Germinal center (tissue), 1 donor: ENCODE results near the gene MBD3L2B.

Source experiments
- DNase-seq: peaks from one replicate; pipeline ENCODE4 v3.0.0; 2012; ENCODE audit warnings: mixed read lengths, low spot score

The MBD3L2B gene

DNA sequence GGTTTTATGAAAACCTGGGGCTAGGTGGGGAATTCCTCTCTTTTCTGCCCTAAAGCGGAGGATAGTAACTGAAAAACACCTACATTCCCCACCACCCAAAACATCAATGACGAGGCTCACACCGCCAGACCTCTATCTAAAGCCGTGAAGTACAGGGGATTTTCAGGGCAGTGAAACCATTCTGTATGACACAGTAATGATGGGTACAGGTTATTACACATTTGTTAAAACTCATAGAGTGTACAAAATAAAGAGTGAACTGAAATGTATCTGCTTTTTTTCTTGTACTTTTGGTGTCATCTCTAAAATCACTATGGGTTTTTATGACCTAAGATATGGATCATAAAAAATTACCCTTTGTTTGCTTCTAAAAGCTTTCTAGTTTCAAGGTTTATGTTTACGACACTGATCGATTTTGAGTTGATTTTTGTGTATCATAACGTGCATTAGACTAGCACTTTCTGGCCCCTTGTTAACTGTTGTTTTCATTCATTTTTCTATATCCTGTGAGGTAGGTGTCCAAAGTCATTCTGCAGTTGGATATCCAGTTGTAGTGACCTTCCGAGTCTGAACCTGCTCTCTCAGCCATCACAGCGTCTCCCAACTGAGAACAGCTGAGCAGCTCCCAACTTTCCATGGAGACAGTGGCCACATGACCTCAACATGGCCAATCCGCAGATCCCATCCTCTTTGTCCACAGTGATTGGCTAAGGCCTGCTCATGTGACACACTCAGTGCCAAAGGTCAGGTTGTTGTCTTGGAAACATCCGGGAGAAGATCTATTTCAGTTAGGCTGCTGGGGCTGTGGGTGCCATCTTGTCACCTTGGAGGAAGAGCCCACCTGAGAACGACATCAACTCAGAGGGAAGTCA lies 10.3 kb downstream of the MBD3L2B start:
- no peak for DNase-seq

DNA sequence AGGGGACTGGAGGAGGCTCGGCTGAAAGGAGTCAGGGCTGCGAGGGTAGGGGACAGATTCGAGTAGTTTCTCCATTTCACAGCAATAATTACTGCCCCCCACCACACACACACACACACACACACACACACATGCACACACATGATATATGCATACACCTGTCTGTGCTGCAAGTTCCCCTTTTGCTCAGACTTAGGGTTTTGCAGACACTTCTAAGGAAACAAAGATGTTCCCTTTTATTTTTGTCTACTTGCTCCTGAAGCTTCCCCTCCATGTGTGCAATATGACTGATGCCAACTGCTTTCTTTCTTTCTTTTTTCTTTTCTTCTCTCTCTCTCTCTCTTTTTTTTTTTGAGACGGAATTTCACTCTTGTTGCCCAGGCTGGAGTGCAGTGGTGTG lies 13.4 kb downstream of the MBD3L2B start:
- DNase-seq, result no peak

DNA sequence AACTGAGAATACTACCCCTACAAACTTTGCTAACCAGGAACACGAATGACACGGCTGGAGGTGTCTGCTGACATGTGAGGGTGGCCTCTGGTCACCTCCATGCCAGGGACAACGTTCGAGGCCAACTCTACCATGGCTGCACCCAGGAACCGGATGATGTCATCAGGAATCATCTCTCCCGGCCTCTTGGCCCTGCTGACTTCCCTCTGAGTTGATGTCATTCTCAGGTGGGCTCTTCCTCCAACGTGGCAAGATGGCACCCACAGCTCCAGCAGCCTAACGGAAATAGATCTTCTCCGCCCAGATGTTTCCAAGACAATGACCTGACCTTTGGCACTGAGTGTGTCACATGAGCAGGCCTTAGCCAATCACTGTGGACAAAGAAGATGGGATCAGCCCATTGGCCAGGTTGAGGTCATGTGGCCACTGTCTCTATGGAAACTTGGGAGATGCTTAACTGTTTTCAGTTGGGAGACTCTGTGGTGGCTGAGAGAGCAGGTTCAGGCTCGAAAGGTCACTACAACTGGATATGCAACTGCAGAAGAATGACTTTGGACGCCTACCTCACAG lies 15.0 kb downstream of the MBD3L2B start:
- no peak for DNase-seq

DNA sequence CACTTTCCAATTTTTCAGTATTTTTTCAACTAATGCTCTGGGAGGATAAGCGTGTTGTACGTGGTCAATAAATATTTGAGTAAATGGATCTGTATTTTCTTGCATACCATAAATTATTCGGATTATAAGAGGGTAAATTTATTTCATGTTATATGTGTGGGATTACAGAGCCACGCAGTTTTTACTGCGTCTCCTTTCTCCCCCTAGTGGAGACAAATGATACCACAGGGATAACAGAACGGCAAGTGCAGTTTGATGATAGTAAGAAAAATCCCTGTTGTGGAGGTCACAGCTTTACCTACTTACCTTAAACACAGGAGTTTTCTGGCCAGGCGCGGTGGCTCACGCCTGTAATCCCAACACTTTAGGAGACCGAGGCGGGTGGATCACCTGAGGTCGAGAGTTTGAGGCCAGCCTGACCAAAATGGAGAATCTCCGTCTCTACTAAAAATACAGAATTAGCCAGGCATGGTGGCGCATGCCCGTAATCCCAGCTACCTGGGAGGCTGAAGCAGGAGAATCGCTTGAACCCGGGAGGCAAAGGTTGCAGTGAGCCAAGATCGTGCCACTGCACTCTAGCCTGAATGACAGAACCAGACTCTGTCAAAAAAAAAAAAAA lies 16.8 kb downstream of the MBD3L2B start:
- DNase-seq, result no peak

DNA sequence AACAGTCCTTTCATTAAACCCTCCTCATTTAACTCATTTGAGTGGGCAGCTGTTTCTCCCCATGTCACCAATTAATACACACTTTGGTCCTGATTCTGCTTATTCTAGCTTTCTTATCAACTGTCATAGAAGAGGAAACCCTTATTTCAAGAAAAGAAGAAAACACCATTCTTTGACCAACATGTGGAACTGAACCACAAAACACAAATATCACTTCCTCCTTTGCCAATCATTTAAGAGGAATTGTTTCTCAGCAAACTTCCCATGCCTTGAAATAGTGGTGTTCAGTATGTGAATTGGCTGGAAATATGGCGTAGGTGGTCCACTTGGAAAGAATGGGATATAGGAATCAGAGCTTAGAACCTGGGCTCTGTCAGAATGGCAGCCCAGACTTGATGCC lies 20.4 kb downstream of the MBD3L2B start:
- no peak for DNase-seq

DNA sequence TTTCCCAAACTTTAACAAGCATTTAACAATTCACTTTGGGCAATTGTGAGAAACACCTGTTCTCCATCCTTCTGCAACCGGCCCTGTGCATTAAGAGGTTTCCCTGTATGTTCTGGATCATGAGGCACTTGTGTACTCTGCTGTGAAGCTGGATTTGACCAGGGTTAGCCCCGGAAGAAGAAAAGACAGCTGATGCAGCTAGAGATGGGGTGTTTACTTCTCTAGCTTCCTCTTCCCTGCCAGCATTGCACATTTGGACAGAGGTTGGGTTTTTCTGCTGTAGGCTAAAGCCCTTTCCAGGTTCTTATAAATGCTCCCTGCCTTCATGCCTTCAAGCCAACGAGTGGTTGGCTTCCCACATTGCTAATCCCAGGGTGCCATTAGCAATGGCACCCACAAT lies 20.9 kb downstream of the MBD3L2B start:
- DNase-seq, result no peak

DNA sequence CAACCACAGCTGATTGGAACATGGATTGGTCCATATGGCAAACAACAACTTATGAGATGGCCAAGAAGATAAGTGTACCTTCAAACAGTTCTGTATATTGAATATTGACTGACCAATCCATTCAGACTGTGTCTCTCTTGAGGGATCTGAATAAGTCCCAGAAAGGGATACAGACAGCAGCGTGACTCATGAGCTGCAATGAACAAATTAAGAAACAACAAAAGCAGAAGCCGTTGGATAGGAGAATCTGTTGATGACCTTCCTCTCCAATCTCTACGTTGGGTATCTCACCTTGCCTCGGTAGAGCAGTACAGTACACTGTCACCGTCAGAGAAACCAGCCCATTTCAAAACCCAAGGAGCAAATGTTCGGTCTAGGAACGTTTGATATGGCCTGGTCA lies 21.3 kb downstream of the MBD3L2B start:
- no peak for DNase-seq

DNA sequence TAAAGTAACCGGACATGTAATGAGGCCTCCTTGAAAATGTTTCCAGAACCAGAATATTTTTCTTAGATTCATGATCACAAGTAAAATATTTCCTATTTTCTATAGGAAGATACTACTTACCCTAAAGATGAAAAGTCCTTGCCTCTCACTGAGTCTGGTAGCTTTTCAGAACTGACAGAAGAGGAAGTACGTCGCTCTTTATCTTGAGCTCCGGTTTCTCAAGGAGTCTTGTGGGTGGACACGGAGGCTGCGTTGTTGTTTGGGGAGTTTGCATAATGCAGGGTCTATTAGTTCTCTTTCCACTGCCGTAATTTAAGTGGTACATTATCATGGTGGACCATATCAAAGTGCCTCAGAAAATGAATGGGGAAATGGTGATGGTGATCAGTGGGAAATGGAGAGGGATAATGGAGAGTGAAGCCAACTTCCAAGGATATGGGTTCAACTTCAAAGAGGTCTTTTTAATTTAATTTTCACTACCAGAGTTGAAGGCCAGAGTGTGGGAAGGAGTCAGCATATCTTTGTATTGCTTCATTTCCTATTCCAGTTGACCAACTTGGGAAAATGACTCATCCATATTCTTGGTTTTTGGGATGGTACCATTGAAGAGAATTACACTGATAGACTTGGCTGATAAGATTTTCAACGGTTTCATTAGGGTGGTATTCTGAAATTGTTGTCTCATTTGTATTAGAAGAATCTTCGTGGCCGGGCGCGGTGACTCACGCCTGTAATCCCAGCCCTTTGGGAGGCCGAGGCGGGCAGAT lies 23.4 kb downstream of the MBD3L2B start:
- DNase-seq, result no peak

DNA sequence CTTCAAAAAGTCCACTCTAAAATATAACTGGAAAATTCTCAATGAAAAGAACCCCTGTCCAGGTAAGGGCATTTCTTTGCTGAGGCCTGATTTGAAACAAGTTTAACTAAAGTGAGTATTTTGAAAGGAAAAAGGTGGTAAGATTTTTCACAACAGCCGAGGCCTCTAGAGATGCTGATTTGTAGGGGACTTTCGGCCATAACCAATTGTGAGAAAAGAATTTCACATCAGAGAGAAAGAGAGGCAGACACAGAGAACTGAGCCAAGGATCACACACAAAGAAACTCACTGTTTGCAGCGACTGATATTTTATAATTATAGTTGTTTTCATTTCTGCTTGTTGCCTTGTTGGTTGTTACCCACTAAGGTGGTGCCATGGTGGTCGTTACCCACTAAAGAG lies 24.4 kb downstream of the MBD3L2B start:
- DNase-seq, result no peak

DNA sequence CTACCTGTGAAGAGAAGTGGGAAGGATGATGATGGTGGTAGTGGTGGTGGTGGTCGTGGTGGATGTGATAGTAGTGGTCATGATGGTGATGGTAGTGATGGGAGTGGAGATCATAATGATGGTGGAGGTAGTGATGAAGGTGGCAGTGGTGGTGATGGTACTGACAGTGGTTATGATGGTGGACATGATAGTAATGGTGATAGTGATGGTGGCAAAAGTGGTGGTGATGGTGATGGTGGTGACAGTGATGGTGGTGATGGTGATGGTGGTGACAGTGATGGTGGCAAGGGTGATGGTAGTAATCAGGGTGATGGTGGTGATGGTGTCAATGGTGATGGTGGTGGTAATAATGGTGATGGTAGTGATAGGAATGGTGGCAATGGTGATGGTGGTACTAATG lies 26.2 kb downstream of the MBD3L2B start:
- DNase-seq, result no peak

DNA sequence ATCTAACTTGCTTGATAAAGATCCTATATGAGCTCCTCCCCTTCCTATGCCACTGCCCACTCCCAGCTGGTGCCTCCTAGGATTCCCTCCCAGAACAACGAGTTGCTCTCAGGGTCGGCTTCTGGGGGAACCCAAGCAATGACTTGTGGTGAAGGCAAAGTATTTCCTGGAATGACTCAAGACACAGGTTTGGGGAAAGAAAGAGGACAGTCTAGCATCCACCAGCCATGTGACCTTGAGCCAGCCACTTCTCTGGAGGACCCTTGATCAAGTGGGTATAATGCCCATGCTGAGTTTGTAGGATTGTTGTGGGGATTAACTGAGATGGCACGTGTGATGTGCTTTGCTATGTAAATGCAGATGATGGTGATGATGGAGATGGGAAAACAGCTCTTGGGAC lies 33.0 kb downstream of the MBD3L2B start:
- no peak for DNase-seq

DNA sequence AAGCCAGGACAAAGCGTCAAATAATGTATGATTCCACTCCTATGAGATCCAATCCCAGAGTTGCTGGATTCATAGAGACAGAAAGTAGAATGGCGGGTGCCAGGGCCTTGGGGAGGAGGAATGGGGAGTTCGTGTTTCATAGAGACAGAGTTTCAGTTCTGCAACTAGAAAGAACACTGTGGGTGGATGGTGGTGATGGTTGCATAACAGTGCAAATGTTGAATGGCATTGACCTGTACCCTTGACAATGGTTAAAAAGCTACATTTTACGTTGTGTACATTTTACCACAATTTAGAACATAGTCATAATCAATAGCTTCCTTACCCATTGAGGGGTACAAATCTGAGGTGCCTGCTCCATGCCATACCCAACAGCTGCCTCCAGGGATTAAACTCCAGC lies 33.4 kb downstream of the MBD3L2B start:
- DNase-seq, result no peak

DNA sequence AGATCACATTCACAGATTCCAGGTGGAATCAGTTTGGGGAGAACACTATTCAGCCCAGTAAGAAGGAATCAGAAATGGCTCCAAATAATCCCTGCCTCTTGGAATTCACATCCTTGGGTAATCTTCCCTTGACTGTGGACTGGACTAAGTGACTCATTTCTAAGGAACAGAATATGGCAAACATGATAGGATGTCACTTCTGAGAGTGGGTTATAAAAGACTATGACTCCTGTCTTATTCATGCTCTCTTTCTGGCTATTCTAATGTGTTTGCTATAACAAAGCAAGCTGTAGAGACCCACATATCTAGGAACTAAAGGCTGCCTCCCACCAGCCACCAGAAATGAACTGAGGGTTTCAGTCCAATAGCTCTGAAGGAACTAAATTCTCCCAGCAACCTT lies 37.8 kb downstream of the MBD3L2B start:
- no peak for DNase-seq

DNA sequence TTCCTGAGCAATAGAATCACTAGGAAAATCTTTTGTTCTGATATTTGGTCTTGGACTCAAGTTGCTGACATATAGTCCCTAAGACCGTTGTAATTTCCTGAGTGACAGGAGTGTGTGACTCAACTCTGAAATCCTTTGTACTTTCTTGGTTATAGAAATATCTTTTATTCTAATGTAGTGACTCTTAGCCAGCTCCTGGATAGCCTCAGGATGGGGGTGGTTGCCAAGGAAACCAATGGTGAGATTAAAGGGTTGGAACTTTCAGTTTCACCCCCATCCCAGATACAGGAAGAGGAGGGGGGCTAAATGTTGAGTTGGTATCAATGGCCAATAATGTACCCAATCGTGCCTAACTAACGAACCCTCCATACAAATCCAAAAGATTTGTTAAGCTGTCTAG lies 41.8 kb downstream of the MBD3L2B start:
- DNase-seq, result no peak

DNA sequence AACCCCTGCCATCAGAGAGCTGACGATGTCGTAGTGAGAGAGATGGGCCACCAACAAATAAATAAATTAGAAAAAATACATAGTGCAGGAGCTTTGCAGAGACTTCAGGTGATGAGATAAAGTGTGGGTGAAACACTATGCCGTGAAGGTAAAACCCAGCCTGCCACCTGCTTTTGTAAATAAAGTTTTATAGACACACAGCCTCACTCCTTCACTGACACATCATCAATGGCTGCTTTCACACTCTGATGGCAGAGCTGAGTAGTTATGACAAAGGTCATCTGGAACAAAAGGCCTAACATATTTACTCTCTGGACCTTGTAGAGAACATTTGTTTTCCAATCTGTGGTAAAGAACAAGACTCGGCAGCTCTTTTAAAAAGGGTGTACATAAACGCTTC lies 45.0 kb downstream of the MBD3L2B start:
- no peak for DNase-seq

DNA sequence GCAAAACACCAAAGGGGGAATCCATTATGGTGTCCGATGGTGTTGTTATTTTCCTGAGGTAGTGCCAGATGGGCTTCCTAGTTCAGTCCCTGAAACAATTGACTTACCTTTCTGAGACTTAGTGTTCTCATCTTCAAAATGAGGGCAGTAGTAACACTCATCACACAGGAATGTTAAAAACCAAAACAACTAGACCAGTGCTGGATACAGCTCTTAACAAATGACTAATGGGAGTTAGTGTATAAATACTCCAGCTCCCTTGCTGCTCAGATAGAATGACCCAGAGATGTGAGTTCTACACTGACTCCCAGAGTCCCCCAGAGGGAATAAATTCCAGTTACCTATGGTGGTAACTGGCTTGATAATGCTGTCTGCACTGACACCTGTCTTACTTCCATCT lies 49.9 kb downstream of the MBD3L2B start:
- no peak for DNase-seq

DNA sequence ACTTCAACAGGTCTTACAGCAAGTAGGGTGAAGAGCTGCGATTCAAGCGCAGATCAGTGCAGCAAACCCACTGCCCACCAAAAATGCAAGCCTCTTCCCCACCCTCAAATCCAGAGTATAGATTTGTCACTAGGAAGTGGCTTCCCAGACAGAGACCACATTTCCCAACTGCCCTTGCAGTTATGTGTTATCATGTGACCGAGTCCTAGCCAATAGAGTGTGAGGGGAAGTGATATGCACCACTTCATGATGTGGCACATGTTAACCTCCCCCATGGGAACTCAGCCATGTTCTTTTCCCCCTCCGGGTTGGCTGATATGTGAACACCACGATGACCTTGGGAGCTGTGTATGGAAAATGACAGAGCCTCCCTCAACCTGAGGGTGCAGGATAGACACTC lies 50.8 kb downstream of the MBD3L2B start:
- DNase-seq, result peak; percentile 15

DNA sequence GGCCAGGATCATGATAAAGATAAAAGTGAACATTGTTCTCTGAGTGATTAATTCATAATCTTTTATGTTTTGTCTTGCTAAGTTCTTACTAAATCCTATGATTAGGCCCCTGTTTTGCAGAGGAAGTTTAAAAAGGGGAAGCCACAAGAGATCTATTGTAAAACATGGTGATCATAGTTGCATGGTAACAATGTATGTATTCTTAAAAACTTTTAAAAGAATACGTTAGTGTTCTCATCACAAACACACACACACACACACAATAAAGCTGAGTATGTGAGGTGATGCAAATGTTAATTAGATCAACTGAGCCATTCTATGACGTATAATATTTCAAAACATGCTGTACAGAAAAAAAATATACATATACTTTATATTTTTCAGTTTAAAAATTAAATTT lies 51.2 kb downstream of the MBD3L2B start:
- DNase-seq, result no peak

DNA sequence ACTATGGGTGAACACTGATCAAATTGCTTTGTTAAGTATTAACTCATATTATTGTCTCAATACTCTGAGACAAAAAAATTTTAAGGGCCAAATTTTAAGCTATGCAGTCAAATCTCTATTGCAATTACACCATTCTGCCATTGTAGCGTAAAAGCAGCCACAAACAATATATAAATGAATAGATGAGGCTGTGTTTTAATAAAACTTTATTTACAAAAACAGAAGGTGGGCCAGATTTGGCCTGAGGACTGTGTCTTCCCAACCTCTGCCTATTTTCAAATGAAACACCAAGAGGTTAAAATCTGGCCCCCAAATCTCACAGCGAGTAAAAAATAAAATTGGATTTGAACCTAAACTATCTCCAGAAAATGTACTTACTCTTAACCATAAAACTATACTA lies 51.7 kb downstream of the MBD3L2B start:
- no peak for DNase-seq
